ENCODE data around the gene DNLZ.

GRCh38 chr9:136312009-136312375 is 51.6 kb downstream of the DNLZ start:
- no peak for TF ChIP-seq REST (IDR thresholded peaks at IDR 0.05; ENCODE audit: insufficient read depth in 1 of 2, low read depth in 2 of 2, low read length in 2 of 2)
- TF ChIP-seq POLR2AphosphoS5 (IDR thresholded peaks at IDR 0.05; ENCODE audit: low read depth, low read length) = no peak
- no peak for TF ChIP-seq FOXP2 (optimal IDR thresholded peaks at IDR 0.05; ENCODE audit: borderline replicate concordance, extremely low read depth, extremely low read length, insufficient read depth)

Data from PFSK-1 (cell line).